Spleen (tissue), 7 donors: ENCODE data around the gene TMCC1.

Source experiments
- CTCF ChIP-seq, 11 experiments: fragments of 200-600 bp in 7 of 11; fragments of 450-650 bp in 4 of 11; sonication (generic) in 4 of 11; IDR thresholded peaks in 8 of 11; conservative IDR thresholded peaks in 3 of 11; 1 replicate in 7 of 11; 2 replicates in 4 of 11; pipeline versions ENCODE4 v1.4.0 to v1.8.0; 2016 to 2021; ENCODE audit warnings: antibody characterized with exemption in 11 of 11, inconsistent platforms in 4 of 11, mild to moderate bottlenecking in 1 of 11
- POLR2A ChIP-seq, 3 donors: fragments of 450-650 bp; IDR thresholded peaks; one replicate each; pipeline ENCODE4 v1.5.1; 2017; ENCODE audit warnings: antibody characterized with exemption in 3 of 3, mild to moderate bottlenecking in 1 of 3
- POLR2AphosphoS5 ChIP-seq, 3 donors: sonication (generic); formaldehyde crosslinking; IDR thresholded peaks; one replicate each; pipeline ENCODE4 v1.5.1; 2017; ENCODE audit warnings: antibody characterized with exemption in 3 of 3
- donor health status: DM: no; HTN: no; CAD: no; lungs with moderate emphysema.
- donor health status: DM: no; HTN: no; CAD: no.
- donor health status: DM: no; HTN: no; CAD: no.

- TF ChIP-seq CTCF (IDR thresholded peaks at IDR 0.05 in 8 of 11, conservative IDR thresholded peaks at IDR 0.05 in 3 of 11) (no peak), POLR2A (IDR thresholded peaks at IDR 0.05) (no peak), POLR2AphosphoS5 (IDR thresholded peaks at IDR 0.05) (no peak)
Measured at GRCh38 chr3:129740090-129740489, 153.4 kb downstream of the TMCC1 start.
